NCI-H2196 (cell line): Measurements from ENCODE around the gene SLC35G4.
"Not testable (repeated sequence)": the region's sequence is repeated elsewhere in the genome, so short reads cannot be mapped to it uniquely, and the experiment has no call there.

ENCODE experiments used
- DNase-seq: peaks from one replicate; lab custom pipeline; 2025; ENCODE audit not compliant: unreplicated experiment; lab: John Stamatoyannopoulos, UW

The SLC35G4 gene

DNA sequence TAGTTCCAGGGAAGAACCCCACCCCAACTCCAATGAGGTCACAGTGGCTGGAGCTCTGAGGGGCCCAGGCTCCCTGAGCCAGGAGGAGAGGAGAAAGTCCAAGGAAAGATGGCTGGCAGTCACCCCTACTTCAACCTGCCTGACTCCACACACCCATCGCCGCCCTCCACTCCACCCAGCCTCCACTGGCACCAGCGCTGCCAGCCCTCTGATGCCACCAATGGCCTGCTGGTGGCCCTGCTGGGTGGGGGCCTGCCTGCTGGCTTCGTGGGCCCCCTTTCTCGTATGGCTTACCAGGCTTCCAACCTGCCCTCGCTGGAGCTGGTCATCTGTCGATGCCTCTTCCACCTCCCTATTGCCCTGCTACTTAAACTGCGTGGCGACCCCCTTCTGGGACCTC is at the start of gene SLC35G4:
Gene SLC35G4 (plus strand): TSS at position 109 of the 400 bp plus-strand sequence. CDS start 0 bp downstream, at position 109.
- not testable (repeated sequence) for DNase-seq

DNA sequence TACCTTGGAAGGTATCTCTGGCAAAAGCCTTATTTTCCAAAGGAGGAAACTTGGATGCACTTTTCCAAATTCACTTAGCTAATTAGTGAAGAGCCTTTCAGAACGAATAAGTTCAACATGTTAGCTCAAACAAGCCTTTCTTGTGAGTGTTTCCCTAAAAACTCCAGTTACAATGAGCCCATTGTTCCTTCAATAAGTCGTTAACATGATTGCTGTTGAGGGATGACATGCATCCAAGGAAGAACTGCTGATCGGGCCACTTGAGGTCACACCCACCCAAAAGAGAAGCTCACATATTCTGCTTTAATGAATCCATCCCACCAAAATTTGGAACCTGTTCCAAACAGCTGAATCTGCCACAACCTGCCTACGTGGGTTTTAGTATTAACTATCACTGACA is 48.1 kb upstream of the SLC35G4 start:
- DNase-seq, result no peak

DNA sequence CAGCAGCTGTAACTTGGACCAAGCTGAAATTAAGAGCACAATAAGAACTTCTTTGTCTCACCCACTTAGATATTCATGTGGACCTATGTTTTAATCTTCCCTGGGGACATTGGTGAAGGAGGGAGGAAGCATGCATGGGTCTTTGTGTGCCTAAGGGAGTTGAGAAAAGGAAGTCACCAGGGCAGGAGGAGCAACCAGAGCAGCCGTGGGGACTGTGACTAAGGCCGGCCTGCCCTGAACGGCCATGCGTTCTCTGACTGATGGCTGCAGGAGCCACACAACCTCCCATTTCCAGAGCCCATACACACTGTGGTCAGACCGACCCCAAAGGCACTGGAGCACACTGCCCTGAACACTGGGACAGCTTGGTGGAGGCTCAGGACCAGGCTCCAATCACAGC is 43.7 kb upstream of the SLC35G4 start:
- no peak for DNase-seq

DNA sequence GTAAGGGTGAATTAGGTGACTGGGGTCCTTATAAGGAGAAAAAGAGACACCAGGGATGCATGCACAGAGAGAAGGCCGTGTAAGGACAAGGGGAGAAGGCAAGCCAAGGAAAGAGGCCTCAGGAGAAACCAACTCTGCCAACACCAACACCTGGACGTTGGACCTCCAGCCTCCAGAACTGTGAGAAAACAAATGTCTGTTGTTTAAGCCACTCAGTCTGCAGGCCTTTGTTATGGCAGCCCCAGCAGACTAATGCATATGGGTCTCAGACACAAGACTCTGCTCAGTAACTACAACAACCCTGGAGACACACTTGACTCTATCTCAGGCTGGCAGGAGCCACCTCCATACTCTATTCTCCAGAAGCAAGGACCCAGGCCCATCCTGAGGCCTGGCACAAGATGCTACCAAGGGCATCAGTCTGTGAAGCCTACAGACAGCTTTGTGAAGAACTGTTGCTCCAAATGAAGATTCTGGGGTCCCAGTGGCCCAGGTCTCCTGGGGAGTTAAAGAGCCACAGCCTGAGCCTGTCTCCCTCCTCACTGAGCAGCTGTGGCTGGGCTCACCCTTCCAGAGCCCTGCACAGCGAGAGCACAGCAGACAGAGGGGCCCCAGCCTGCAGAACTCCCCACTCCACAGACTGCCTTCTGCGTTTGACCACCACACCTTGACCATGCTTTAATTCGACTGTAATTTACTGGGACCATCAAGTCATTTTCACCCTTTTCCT is 43.0 kb upstream of the SLC35G4 start:
- no peak for DNase-seq

DNA sequence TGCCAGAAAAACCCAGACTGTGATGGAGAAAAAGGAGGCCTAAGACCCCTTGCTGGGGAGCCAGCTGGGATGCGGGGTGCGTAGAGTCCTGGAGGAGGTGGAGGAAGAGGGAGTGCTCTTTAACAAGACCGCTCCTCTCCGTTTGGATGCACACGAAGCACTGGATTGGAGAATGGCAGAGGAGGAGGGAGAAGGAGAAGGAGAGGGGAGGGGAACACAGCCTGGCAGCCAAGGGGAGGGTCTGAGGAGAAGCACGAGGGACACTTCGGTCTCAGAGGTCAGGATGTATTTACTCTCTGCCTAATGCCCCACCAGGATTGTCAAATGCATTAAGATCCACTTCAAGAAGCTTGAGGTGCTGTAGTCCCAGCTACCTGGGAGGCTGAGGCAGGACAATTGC is 42.0 kb upstream of the SLC35G4 start:
- no peak for DNase-seq

DNA sequence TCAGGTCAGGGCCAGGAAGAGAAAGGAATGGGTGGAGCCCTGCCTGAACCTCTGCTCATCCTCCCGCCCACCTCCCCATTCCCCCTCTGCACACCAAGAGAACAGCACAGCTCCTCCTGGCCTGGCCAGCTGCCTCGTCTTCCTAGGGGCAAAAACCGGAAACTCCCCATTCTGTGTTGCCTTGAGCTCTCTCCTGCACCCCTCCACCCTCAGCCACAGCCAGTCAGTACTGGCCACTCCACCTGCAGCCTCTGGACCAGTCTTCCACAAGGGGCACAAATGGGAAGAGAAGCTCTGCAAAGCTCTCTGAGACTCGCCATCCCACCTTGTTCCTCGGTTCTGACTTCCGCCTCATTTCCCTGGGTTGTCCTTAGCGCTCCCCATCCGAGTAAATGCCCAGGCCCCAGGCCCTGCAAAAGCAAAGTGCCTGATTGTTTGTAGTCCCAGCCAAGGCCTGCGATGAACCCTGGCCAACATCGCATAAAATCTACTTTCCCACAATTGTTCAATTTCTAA is 39.3 kb upstream of the SLC35G4 start:
- DNase-seq, result no peak

DNA sequence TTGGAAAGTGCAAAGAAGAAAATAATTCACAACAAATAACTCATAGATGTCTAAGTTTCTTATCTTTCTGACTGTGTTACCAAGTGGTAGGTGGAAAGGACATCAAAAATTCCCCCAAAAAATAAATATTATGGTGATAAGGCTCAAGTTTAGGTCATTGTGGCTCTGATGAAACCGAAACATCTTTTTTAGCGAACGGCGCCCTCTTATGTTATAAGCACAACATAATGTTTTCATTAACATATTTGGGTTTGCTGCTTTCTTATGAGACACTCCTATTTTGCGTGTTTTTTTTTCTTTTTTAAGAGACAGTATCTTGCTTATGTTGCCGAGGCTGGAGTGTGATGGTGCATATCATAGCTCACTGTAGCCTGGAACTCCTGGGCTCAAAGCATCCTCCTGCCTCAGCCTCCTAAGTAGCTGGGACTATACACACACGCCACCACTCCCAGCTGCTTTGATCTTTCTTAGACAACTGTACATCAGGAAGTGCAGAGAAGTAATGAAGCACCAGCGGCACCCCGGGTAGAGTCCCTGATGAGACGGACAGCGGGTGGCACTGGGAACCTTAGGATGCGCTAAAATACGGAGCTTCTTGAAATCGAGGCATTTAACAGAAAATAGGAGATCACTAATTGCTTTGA is 38.5 kb upstream of the SLC35G4 start:
- DNase-seq, result peak; percentile 20

DNA sequence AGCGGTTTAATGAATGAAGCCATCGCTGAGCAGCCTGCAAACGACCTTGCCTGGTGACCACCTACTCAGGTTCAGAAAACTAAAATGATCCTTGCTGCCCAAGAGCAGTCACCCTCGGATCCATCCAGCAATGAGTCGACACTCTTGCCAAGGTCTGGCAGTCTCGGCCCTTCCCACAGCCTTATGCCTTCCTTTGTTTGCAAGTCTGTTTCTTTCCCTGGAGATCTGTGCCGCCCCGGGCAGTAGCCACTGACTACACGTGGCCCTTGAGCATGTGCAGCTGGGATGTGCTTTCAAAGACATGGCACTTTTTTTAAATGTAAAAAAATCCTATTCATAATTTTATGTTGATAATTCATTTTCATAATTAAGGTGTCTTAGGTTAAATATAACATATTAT is 37.2 kb upstream of the SLC35G4 start:
- DNase-seq, result no peak

DNA sequence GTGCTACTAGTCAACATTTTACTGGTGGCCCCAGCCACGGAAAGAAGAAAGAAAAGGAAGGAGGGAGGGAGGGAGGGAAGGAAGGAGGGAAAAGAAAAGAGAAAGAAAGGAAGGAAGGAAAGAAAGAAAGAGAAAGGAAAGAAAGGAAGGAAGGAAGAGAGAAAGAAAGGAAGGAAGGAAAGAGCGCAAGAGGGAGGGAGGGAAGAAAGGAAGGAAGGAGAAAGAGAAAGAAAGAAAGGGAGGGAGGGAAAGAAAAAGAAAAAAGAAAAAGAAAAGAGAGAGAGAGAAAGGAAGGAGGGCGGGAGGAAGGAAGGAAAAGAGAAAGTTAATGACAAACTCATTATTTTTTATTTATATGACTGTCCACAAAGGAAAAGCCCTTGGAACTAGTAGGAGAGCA is 34.9 kb upstream of the SLC35G4 start:
- DNase-seq, result no peak

DNA sequence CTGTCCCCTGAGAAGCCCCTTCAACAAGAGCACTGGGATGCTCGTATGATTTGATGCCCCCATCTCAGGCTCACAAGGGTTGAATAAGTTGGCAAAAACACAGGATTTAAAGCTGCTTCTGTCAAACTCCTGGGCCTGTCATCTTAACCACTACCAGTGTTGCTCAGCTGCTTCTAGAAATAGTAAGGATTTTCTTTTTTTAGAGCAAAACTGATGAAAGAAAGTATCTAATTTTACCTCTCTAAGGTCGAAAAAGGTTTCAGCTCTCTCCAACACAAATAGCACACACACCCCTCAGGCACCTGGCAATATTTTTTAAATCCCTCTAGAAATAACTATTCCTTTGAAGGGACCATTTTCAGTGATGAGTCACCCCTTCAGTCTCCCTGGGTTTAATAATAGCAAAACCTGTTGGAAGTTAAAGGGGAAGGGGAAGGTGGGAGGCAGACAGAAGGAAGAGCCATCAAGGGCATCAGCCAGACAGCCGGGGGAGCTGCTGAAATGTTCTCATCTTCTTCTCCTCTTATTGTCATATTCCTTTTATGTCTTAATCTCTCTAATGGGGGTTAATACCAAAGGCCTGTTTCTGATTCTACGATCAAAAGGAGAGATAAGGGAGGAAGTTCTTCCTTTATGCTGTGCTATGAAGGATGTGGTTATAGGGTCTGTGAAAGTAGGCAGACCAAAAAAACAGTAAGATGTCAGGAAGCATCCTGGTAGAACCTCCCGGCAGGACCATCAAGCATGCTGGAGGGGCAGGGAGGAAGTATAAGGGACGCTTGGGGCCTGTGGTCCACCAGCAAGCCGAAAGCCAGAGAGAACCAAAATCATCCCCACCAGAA is 31.9 kb upstream of the SLC35G4 start:
- no peak for DNase-seq

DNA sequence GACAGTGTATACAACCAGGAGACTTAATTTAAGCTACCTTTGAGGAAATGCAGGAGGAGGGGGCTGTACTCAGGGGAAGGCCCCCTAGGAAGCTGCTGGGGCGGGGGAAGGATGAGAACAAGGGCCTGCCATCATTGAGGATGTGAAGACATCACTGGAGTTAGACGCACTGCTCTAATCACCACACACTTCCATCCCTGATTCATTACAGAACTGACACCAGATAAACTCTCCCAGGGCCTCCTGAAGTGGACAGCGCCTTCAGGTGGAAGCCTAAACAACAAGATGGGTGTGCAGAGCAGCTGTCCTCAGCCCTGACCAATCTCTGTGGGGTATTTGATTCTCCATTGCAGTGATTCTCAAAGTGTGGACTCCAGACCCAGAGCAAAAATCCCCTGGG is 30.6 kb upstream of the SLC35G4 start:
- no peak for DNase-seq

DNA sequence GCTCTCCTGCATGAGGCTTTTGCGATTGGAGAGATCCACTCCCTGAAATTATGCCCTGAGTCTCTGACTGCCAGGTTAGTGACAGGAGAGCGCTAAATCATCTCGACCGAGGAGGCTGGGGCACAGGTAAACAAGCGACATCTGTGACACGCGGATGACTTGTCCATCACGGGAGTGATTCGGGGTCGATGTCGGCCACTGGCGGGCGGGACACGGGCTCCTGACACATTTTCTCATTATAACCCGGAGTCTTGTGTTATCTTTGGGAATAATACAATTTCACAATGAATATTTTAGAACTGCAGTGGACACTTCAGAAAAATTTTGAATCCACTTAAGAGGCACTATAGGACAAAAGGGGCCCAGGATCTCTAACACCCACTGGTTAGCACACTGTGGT is 29.5 kb upstream of the SLC35G4 start:
- no peak for DNase-seq

DNA sequence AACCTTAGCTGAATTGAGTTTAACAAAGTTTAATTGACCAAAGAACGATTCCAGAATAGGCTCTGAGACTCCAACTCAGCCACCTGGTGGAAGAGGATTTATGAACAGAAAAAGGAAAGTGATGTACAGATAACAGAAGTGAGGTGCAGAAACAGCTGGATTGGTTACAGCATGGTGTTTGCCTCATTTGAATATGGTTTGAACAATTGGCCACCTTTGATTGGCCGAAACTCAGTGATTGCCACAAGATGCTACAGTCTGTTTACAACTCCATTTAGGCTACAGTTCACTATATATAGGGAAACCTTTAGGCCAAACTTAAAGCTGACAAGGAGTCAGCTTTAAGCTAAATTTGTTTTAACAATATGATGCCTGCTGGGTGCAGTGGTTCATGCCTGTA is 28.1 kb upstream of the SLC35G4 start:
- DNase-seq, result no peak

DNA sequence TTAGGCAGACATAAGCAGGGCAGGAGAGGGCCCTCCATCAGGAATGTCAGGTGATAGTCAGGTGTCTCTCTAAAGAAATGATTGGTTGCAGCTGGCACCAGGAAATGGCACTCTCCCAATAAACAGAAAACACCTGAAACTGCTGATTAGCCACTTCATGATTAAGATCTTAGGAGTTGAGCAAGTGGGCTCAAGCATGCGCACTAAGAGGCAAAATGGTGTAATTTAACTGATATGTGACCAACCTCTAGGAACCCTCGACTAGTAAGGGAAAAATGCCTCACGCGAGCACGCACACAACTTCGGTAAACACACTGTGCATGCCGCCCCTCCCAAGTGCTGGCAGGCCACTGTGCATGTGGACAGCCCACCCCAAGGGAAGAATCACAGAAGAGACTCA is 23.8 kb upstream of the SLC35G4 start:
- DNase-seq, result no peak

DNA sequence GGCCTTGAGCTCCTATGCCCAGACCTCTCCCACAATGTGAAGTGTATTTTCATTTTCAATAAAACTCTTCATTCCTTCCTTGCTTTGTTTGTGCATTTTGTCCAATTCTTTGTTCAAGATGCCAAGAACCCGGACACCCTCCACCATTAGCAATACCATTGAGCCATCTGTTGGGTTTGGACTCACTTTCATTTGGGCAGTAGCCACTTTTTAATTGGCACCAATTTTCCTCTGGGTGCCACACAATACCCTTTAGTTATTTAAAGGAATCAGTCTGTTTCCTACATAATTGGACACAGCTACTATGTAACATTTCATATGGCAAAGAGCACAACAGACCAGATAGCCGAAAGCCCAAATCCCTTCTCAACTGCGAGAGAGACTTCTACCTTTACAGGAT is 22.5 kb upstream of the SLC35G4 start:
- no peak for DNase-seq

DNA sequence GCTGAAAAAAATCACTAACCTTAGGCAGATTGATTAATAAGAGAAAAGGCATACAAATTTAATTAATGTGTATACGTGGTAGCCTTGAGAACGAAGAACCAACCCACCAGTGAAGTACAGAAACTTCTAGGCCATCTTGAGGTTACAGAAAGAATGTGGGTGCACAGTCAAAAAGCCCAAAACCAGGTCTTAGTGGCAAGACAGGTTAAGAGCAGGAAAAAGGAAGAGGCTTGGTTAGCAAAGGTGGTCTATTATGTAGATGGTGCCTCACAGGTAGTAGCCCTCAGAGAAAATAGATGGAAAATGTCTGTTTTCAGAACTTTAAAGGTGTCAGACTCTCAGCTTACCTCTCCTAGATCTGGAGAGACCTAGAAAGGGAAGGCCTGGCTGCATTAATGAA is 22.0 kb upstream of the SLC35G4 start:
- DNase-seq, result no peak

DNA sequence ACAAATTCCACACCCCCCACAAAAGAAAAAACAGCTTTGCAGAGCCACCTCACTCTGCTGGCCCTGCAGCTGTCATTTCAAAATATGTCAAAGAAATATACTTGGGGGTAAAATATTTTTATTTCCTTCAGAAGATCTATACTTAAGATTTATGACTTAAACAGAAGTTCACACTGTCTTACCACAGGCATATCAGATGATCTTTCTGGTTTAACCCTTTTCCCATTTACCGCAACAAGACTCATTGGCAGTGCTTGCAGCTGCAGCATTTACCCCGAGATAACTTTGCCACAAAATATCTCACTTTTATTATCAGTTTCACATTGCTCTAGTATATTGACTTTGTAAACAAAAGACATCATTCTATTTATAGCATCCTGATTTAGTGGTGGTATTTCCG is 21.6 kb upstream of the SLC35G4 start:
- DNase-seq, result no peak

DNA sequence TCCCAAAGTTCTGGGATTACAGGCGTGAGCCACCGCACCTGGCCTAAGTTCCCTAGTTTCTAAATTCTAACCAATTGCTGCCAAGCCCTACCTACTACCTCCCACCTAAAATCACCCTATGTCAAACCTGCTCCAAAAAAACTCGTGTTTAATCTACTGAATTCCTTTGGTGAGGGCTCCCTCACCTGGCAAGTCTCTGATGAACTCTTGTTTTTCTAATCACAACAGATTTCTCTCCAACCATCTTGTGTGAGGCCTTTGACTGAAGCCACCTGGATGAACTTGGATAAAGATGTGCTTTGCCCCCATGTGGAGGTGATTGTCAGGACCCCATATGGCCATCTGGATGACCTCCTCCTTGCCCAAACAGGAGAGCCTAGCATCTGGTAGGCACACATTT is 17.4 kb upstream of the SLC35G4 start:
- DNase-seq, result no peak

DNA sequence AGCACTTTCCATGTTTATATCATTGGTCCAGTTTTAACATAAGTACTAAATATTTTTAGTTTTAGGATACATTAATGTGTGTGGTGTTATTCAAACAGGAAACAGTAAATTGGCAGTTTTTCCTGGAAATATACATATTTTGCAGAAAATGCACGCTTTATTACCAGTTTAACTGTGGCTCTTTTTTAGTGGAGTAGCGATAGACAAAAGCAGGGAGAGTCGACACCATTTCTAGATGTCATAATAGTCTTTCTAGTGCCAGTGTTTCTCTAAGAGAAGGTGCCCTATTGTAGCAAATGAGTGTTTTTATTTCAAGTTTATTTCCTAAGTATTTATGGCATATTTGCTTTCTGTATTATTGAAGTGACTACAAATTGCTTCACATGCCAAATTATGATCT is 9.1 kb upstream of the SLC35G4 start:
- no peak for DNase-seq

DNA sequence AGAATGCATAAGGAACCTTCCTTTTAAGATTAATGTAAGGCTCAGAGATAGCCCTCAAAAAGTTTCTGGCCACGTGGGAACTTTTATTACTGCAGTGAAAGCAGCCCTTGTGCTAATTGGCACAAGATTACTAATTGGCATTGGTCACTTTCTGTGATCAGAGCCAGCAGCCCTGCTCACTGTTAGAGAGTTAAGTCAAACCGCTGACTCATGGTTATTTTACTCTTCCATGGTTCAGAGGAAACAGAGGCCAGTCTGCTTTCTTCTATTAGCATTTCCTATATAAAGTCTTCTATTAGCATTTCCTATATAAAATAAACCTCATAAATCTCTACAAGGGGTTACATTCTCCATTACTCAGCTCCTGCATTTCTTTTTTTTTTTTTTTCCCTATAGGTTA is 1.5 kb upstream of the SLC35G4 start:
- DNase-seq, result no peak

DNA sequence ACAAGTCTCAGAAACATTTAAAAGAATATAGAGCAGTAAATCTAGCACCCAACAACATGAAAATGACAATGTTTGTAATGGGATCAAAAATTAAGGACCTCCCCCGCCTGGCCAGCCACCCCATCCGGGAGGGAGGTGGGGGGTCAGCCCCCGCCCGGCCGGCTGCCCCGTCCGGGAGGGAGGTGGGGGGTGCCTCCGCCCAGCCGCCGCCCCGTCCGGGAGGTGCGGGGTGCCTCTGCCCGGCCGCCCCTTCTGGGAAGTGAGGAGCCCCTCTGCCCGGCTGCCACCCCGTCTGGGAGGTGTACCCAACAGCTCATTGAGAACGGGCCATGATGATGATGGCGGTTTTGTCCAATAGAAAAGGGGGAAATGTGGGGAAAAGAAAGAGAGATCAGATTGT is 778 bp upstream of the SLC35G4 start:
- not testable (repeated sequence) for DNase-seq

DNA sequence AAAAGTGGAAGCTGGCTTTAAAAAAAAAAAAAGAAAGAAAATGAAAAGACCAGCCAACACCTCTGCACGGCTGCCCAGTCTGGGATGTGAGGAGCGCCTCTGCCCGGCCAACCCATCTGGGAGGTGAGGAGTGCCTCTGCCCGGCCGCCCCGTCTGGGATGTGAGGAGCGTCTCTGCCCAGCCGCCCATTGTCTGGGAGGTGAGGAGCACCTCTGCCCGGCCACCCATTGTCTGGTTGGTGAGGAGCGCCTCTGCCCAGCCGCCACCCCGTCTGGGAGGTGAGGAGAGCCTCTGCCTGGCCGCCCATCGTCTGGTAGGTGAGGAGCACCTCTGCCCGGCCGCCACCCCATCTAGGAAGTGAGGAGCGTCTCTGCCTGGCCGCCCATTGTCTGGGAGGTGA is 3.7 kb downstream of the SLC35G4 start:
- DNase-seq, result not testable (repeated sequence)
